Prostate gland (tissue), 2 donors: ENCODE data around the gene PLAC1. TPM values are rescaled to one million over a fixed set of nuclear protein-coding genes. Genes with fewer than 3 reads are reported as not detected.

Experiments used
- DNase-seq: peaks from one replicate; pipeline ENCODE4 v3.0.0-alpha.2; 2019; ENCODE audit warnings: low spot score
- H3K27ac ChIP-seq, 2 donors: fragments of 200-600 bp; sonication (generic); 2 replicates each; pipeline ENCODE4 v1.5.1; 2017 to 2019
- H3K27me3 ChIP-seq: fragments of 200-600 bp; sonication (generic); replicated peaks from 2 replicates; pipeline ENCODE4 v1.5.1; 2019; ENCODE audit not compliant: insufficient read depth
- H3K36me3 ChIP-seq, 2 donors: fragments of 200-600 bp; sonication (generic); 1 replicate in 1 of 2; 2 replicates in 1 of 2; pipeline versions ENCODE4 v1.5.1 to v1.8.1; 2017 to 2019
- H3K4me1 ChIP-seq: fragments of 200-600 bp; sonication (generic); replicated peaks from 2 replicates; pipeline ENCODE4 v1.5.1; 2019
- H3K4me3 ChIP-seq, 2 donors: fragments of 200-600 bp; sonication (generic); 2 replicates each; pipeline ENCODE4 v1.5.1; 2017 to 2019
- H3K9me3 ChIP-seq: fragments of 200-600 bp; sonication (generic); 2 replicates; pipeline ENCODE4 v1.5.1; 2017
- CTCF ChIP-seq, 4 experiments: fragments of 200-600 bp in 2 of 4; fragments of 450-650 bp in 2 of 4; sonication (generic) in 2 of 4; IDR thresholded peaks; 1 replicate in 3 of 4; 2 replicates in 1 of 4; pipeline ENCODE4 v1.5.1; 2016 to 2019; ENCODE audit warnings: antibody characterized with exemption in 4 of 4, mild to moderate bottlenecking in 2 of 4, moderate library complexity in 2 of 4
- POLR2A ChIP-seq: fragments of 450-650 bp; IDR thresholded peaks from one replicate; pipeline ENCODE4 v1.6.1; 2016; ENCODE audit warnings: antibody characterized with exemption, mild to moderate bottlenecking
- POLR2AphosphoS5 ChIP-seq: sonication (generic); formaldehyde crosslinking; IDR thresholded peaks from one replicate; pipeline ENCODE4 v1.6.1; 2017; ENCODE audit warnings: antibody characterized with exemption
- WGBS: methylation state at CpG from one replicate; pipeline ENCODE4 v1.1.5; 2018; 5-methylcytosine and 5-hydroxymethylcytosine counted together
- intact Hi-C: fragments of 100-400 bp; cut with DNase I; formaldehyde crosslinking; loops from one replicate; pipeline ENCODE4 v1.14.2; 2022
- total RNA-seq, 2 donors: library from RNA; depleted of rRNA; stranded (reverse); fragments of >200 nt; gene quantifications; one replicate each; pipeline ENCODE4 v1.1.0, GENCODE V29; 2016

Gene PLAC1
- total RNA-seq, 2 donors from 2014 or later, result 1.5 TPM; not detected in 1

DNA sequence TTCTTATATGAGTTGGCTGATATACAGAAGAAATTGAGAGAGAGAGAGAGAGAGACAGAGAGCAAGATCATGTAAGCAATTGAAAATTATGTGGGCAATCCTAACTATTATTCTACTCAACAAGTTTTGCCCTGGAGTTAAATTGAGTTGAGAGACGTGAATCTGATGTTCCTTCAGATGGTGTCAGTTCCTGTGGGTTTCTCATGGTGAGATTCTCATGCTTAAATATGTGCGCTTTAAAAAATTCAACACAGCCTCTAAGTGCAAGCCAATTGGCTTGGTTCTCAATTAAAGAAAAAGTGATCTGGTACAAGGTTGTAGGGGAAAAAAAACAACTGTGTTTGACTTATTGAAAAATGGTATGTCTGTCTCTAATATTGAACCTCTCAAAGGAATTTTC lies 35.4 kb upstream of the PLAC1 start:
- no peaks in the 10 kb centered on the region for H3K27me3 ChIP-seq
- H3K9me3 ChIP-seq, result no peaks in the 10 kb centered on the region
- no peak overlapping the region for H3K27ac ChIP-seq
- DNase-seq, result no peak
- WGBS, result 94% methylated on average over 2 of the region's 2 CpGs
- TF ChIP-seq CTCF (IDR thresholded peaks at IDR 0.05) (no peak), POLR2AphosphoS5 (no peak), POLR2A (no peak)
- no peaks in the 10 kb centered on the region for H3K4me1 ChIP-seq
- intact Hi-C loops, result no loop called here
- no peaks in the 10 kb centered on the region for H3K36me3 ChIP-seq
- H3K4me3 ChIP-seq, result no peak overlapping the region

DNA sequence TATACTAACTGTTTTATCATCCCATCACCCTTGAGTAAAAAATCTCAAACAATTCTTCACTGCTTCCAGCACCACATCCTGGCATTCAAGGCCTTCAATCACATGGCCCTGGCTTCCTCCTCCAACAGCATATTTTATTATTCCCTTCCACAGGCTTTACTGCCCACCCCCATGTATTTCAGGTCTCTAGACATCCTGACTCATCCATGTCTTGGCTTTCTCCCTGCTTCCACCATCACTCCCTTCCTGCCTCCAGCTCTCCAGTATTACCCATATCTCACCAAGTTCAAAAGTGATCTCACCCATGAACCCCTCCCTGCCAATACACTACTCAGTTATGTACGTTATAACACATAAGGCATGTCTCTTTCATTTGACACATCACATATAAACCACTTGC lies 34.7 kb upstream of the PLAC1 start:
- no peak for DNase-seq
- H3K4me1 ChIP-seq, result no peaks in the 10 kb centered on the region
- no peaks in the 10 kb centered on the region for H3K36me3 ChIP-seq
- WGBS, result 86% methylated on average over 1 of the region's 1 CpG
- TF ChIP-seq POLR2AphosphoS5, result no peak
- TF ChIP-seq CTCF (IDR thresholded peaks at IDR 0.05), result no peak
- TF ChIP-seq POLR2A, result no peak
- H3K4me3 ChIP-seq, result no peak overlapping the region
- no peaks in the 10 kb centered on the region for H3K27me3 ChIP-seq
- H3K9me3 ChIP-seq, result no peaks in the 10 kb centered on the region
- no peak overlapping the region for H3K27ac ChIP-seq
- intact Hi-C loops, result no loop called here

DNA sequence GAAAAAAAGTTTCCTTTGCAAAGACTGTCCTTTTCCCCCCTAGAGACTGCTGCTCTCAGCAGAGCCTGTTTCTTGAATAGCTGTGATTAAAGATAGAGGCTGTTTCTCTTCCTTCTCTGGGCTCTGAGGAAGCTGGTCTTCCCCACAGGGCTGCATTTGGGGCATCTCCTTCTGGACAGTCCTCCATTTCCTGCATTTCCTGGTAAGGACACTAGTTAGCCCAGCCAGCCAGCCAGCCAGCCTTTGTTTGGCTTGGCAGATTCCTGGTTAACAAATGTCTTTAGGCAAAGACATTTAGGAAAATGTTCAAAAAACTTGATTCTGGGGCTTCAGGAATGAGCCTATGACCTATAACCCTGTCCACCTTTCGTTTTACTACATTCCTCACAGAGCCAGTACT lies 34.0 kb upstream of the PLAC1 start:
- no peaks in the 10 kb centered on the region for H3K9me3 ChIP-seq

DNA sequence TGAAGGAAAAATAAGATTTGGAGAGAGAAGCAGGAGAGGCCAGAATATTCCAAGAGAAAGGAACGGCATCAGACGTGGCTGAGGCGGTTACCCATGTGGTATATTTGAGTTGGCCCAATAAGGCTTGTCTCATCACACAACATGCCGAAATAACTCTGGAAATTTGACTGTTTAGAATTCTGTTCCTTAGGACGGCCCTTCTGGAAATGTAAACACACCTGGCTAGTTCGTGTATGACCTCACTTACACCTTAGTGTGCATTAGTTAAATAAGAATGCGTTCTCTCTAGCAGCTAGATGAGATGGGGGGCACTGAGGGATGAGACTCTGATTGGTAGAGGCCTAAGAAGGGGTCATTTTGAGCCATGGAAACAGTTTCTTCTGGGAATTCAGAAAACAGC lies 33.2 kb upstream of the PLAC1 start:
- Histone ChIP-seq H3K27me3 (no peaks in the 10 kb centered on the region), H3K9me3 (no peaks in the 10 kb centered on the region), H3K27ac (no peak overlapping the region), H3K4me1 (no peaks in the 10 kb centered on the region), H3K4me3 (no peak overlapping the region), H3K36me3 (no peaks in the 10 kb centered on the region)
- DNase-seq, result no peak
- WGBS, result 61% methylated on average over 7 of the region's 7 CpGs
- TF ChIP-seq CTCF (IDR thresholded peaks at IDR 0.05) (no peak), POLR2AphosphoS5 (no peak), POLR2A (no peak)
- intact Hi-C loops, result no loop called here

More for the DNA sequence above, 34.0 kb upstream of the PLAC1 start:
- WGBS, result 75% methylated on average over 1 of the region's 1 CpG
- Histone ChIP-seq H3K4me1 (no peaks in the 10 kb centered on the region), H3K4me3 (no peak overlapping the region), H3K27ac (no peak overlapping the region), H3K27me3 (no peaks in the 10 kb centered on the region), H3K36me3 (no peaks in the 10 kb centered on the region)
- DNase-seq, result no peak
- intact Hi-C loops, result no loop called here
- TF ChIP-seq CTCF (IDR thresholded peaks at IDR 0.05) (no peak), POLR2AphosphoS5 (no peak), POLR2A (no peak)

DNA sequence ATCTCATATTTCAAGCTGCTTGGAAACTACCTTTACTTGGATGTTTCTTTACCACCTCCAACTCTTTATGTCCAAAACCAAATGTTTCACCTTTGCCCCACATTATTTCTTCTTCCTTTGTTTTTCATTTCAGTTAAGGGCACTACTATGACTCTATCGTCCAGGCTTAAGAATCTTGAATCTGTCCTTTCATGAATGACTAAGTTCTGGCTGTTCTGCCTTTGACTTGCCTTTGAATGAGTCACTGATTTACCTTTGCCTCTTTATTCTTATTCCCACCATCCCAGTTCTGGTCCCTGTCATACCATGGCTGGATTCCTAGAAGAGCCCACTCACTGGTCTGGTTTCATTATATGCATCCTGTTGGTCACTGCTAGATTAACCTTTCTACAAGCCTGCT lies 30.6 kb upstream of the PLAC1 start:
- no peaks in the 10 kb centered on the region for H3K9me3 ChIP-seq
- TF ChIP-seq POLR2AphosphoS5 (no peak), POLR2A (no peak), CTCF (IDR thresholded peaks at IDR 0.05) (no peak)
- no peak overlapping the region for H3K27ac ChIP-seq
- H3K4me3 ChIP-seq, result no peak overlapping the region
- no peak for DNase-seq
- H3K36me3 ChIP-seq, result no peaks in the 10 kb centered on the region
- intact Hi-C loops, result no loop called here
- WGBS, result 73% methylated on average over 1 of the region's 1 CpG
- H3K4me1 ChIP-seq, result no peaks in the 10 kb centered on the region
- H3K27me3 ChIP-seq, result no peaks in the 10 kb centered on the region
